GM21367 (cell line): ENCODE measurements around the gene SYNPR.
"Not testable (repeated sequence)": the region's sequence is repeated elsewhere in the genome, so short reads cannot be mapped to it uniquely, and the experiment has no call there.

Source experiments
- ATAC-seq: cut with Tn5 transposase; IDR thresholded peaks from one replicate; pipeline ENCODE4 v1.9.1; 2021; ENCODE audit not compliant: unreplicated experiment

Gene SYNPR

GRCh38 chr3:63609408-63609807, 331.3 kb downstream of the SYNPR start:
- ATAC-seq: no peak

GRCh38 chr3:63609834-63610233, 331.7 kb downstream of the SYNPR start:
- ATAC-seq: no peak

- ATAC-seq: no peak
Measured at GRCh38 chr3:63611382-63611781, 333.3 kb downstream of the SYNPR start.

GRCh38 chr3:63613561-63613960, 335.5 kb downstream of the SYNPR start:
- ATAC-seq: no peak

GRCh38 chr3:63617391-63617790, 339.3 kb downstream of the SYNPR start:
- ATAC-seq: no peak

GRCh38 chr3:63624941-63625560, 346.9 kb downstream of the SYNPR start:
- ATAC-seq: no peak

- ATAC-seq: no peak
Measured at GRCh38 chr3:63631670-63632069, 353.6 kb downstream of the SYNPR start.

GRCh38 chr3:63635186-63635585, 357.1 kb downstream of the SYNPR start:
- no peak for ATAC-seq

GRCh38 chr3:63639806-63640205, 361.7 kb downstream of the SYNPR start:
- ATAC-seq: no peak

GRCh38 chr3:63642488-63642887, 364.4 kb downstream of the SYNPR start:
- ATAC-seq: no peak

GRCh38 chr3:63644212-63644797, 366.2 kb downstream of the SYNPR start:
- no peak for ATAC-seq

GRCh38 chr3:63644928-63645781, 367.0 kb downstream of the SYNPR start:
- ATAC-seq: not testable (repeated sequence)

GRCh38 chr3:63652066-63652725, 374.1 kb downstream of the SYNPR start, which contains the start of gene SNTN:
SNTN (plus strand) TSS chr3:63652675; CDS start chr3:63652688, 13 bp downstream.
- ATAC-seq: no peak

GRCh38 chr3:63654211-63654610, 376.1 kb downstream of the SYNPR start:
- ATAC-seq: no peak

- no peak for ATAC-seq
Measured at GRCh38 chr3:63654931-63655330, 376.8 kb downstream of the SYNPR start.

- no peak for ATAC-seq
Measured at GRCh38 chr3:63655519-63655918, 377.4 kb downstream of the SYNPR start.

- no peak for ATAC-seq
Measured at GRCh38 chr3:63656786-63657185, 378.7 kb downstream of the SYNPR start.

GRCh38 chr3:63661242-63661641, 383.1 kb downstream of the SYNPR start:
- no peak for ATAC-seq

- no peak for ATAC-seq
Measured at GRCh38 chr3:63662011-63662410, 383.9 kb downstream of the SYNPR start.

GRCh38 chr3:63662500-63662899, 384.4 kb downstream of the SYNPR start:
- no peak for ATAC-seq
